Measurements from ENCODE around the gene TVP23A. TPM values are rescaled to one million over a fixed set of nuclear protein-coding genes. Genes with fewer than 3 reads are reported as not detected.
A peak's percentile ranks its signal among the peaks of the same experiment; 100 is the strongest.

TVP23A gene
- total and polyA plus RNA-seq, 8 donors, result 0.47 to 8.4 (median 6.7) TPM

DNA sequence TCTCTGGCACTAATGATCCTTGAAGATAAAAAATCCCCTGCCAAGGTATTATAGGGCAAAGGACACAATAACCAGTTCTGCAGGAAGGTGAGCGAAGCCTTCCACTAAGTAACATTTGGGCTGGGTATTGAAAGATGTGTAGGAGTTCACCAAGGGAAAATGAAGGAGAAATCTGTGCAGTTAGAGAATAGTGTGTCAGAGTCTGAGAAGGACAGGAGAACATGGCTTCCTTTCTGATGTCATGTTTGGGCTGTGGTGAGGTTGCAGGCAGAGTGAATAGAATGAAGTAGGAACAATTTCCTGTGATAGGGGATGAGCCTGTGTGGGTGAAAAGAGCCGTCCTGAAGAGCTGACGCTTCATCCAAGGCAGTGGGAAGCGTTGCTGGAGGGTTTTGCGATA, 34.4 kb upstream of the TVP23A start:
- no peak for ATAC-seq
- no peaks in the 10 kb centered on the region for H3K27me3 ChIP-seq
- H3K27ac ChIP-seq, result peak overlapping the region in 1 of 2 donors; percentile 62
- peaks cover 0 to 36% of the 10 kb centered on the region in 2 donors for H3K4me1 ChIP-seq
- no peaks in the 10 kb centered on the region for H3K9me3 ChIP-seq
- TF ChIP-seq, protein P1, sequence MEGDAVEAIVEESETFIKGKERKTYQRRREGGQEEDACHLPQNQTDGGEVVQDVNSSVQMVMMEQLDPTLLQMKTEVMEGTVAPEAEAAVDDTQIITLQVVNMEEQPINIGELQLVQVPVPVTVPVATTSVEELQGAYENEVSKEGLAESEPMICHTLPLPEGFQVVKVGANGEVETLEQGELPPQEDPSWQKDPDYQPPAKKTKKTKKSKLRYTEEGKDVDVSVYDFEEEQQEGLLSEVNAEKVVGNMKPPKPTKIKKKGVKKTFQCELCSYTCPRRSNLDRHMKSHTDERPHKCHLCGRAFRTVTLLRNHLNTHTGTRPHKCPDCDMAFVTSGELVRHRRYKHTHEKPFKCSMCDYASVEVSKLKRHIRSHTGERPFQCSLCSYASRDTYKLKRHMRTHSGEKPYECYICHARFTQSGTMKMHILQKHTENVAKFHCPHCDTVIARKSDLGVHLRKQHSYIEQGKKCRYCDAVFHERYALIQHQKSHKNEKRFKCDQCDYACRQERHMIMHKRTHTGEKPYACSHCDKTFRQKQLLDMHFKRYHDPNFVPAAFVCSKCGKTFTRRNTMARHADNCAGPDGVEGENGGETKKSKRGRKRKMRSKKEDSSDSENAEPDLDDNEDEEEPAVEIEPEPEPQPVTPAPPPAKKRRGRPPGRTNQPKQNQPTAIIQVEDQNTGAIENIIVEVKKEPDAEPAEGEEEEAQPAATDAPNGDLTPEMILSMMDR (IDR thresholded peaks at IDR 0.05), result no peak
- DNase-seq, result no peak
- H3K36me3 ChIP-seq, result no peaks in the 10 kb centered on the region
- no peak overlapping the region for H3K4me3 ChIP-seq
- intact Hi-C loops (cut with DNase I), result no loop called here

DNA sequence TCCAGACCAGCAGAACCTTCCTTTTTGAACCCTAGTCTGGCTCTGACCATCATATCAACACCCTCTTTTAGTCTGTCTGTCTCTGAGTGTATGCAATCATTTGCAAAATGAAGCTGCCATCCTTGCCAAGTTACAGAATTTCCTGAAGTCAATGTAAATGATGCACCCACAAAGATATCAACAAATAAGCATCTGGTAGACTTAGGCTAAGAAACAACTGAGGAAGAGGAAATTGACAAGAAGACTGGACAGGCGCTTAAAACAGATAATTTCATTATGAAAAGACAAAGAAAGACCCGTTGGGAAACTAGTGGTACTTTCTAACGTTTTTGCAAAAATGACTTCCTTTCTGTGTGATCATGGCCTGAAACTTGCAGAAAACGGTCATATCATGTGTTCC, 33.7 kb upstream of the TVP23A start:
- ATAC-seq, result no peak
- Histone ChIP-seq H3K4me3 (no peak overlapping the region), H3K9me3 (no peaks in the 10 kb centered on the region), H3K4me1 (peaks cover 0 to 42% of the 10 kb centered on the region in 2 donors), H3K36me3 (no peaks in the 10 kb centered on the region), H3K27ac (peak overlapping the region in 1 of 2 donors; percentile 62), H3K27me3 (no peaks in the 10 kb centered on the region)
- TF ChIP-seq, protein P1 (IDR thresholded peaks at IDR 0.05), result no peak
- intact Hi-C loops (cut with DNase I), result no loop called here
- no peak for DNase-seq

DNA sequence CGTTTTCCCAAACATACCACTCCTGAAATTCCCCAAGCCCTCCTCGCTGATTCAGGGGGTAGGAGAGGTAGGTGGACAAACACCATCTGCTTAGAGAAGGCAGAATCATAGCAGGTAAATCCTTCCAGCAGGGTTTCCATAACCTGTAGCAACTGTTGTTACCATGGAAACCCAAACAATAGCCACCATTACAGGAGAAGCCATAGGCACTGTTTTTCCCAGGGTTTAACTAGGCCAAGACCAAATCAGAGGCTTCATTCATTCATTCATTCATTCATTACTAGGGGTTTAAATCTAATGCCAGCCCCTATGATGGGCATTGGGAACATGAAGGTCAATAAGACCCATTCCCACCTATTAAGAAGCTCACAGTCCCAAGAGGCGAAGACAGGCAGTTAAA, 32.9 kb upstream of the TVP23A start:
- Histone ChIP-seq H3K27me3 (no peaks in the 10 kb centered on the region), H3K4me3 (no peak overlapping the region), H3K4me1 (peaks cover 0 to 49% of the 10 kb centered on the region in 2 donors), H3K9me3 (no peaks in the 10 kb centered on the region), H3K36me3 (no peaks in the 10 kb centered on the region), H3K27ac (peak overlapping the region in 1 of 2 donors; percentile 62)
- intact Hi-C loops (cut with DNase I), result no loop called here
- DNase-seq, result no peak
- no peak for ATAC-seq
- TF ChIP-seq, protein P1 (IDR thresholded peaks at IDR 0.05), result no peak

DNA sequence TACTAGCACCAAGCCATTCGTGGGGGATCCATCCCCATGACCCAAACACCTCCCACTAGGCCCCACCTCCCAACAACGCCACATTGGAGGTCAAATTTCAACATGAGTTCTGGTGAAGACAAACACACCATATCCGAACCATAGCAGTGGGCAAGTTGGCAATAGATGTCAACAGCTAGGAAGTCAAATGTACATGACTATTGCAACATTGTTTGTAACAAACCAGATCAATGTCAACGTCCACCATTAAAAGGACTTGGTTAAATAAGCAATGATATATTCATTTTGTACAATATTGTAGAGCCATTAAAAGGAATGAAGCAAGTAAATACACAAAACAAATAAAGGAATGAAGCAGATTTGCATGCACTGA, 31.9 kb upstream of the TVP23A start:
- ATAC-seq (no peak), DNase-seq (no peak)
- Histone ChIP-seq H3K4me3 (no peak overlapping the region), H3K27me3 (no peaks in the 10 kb centered on the region), H3K27ac (no peak overlapping the region), H3K4me1 (peaks cover 0 to 54% of the 10 kb centered on the region in 2 donors), H3K9me3 (no peaks in the 10 kb centered on the region), H3K36me3 (no peaks in the 10 kb centered on the region)
- intact Hi-C loops (cut with DNase I), result no loop called here
- TF ChIP-seq, protein P1 (IDR thresholded peaks at IDR 0.05), result no peak

DNA sequence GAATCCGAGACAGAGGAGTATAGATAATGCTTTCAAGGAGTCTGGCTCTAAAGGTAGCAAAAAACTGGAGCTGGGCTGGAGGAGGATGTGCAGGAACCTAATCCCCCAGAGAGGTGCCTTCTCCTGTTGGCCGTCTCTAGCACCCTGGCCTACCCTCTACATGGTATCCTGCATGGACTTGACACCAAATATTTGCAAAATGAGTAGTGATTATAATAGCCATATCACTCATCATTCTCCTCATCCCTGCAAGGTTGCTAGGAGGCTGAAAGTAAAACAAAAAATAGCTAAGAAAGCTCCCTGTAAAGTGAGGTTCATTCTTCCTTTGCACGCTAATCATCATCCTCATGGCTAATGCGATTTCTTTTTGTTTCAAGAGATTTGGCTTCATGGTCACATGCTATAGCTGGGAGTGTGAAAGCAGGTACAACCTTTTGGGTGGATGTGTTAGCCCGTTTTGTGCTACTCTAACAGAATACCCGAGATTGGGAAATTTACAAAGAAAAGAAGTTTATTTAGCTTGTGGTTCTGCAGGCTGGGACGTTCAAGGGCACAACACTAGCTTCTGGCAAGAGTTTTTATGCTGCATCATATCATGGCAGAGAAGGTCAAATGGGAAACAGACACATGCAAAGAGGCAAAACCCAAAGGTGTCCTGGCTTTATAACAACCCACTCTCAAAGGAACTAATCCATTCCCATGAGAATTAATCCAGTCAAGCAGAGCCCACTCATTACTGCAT, 31.3 kb upstream of the TVP23A start:
- no peaks in the 10 kb centered on the region for H3K27me3 ChIP-seq
- no peaks in the 10 kb centered on the region for H3K36me3 ChIP-seq
- TF ChIP-seq, protein P1 (IDR thresholded peaks at IDR 0.05), result no peak
- no peak overlapping the region for H3K27ac ChIP-seq
- ATAC-seq (no peak), DNase-seq (no peak)
- intact Hi-C loops (cut with DNase I), result no loop called here
- H3K4me1 ChIP-seq, result peaks cover 0 to 54% of the 10 kb centered on the region in 2 donors
- H3K9me3 ChIP-seq, result no peaks in the 10 kb centered on the region
- no peak overlapping the region for H3K4me3 ChIP-seq

All from left lung (tissue), 10 donors.